Muscle of leg (tissue), 11 donors: Measurements from ENCODE around the gene UBL3. TPM values are rescaled to one million over a fixed set of nuclear protein-coding genes. Genes with fewer than 3 reads are reported as not detected.
A peak's percentile ranks its signal among the peaks of the same experiment; 100 is the strongest.

Source experiments
- DNase-seq: peaks from one replicate; pipeline ENCODE4 v3.0.0; 2013
- H3K27ac ChIP-seq: one replicate; pipeline ENCODE4 v1.5.1; 2013; ENCODE audit warnings: mild to moderate bottlenecking, low read length, control low read depth
- H3K27me3 ChIP-seq: one replicate; pipeline ENCODE4 v1.6.1; 2013; ENCODE audit warnings: low read length; ENCODE audit not compliant: control insufficient read depth, insufficient read depth
- H3K36me3 ChIP-seq: one replicate; pipeline ENCODE4 v1.6.1; 2013; ENCODE audit warnings: low read length; ENCODE audit not compliant: control insufficient read depth, insufficient read depth
- H3K4me1 ChIP-seq: one replicate; pipeline ENCODE4 v1.6.1; 2013; ENCODE audit warnings: low read length; ENCODE audit not compliant: control insufficient read depth, insufficient read depth
- H3K4me3 ChIP-seq: one replicate; pipeline ENCODE4 v1.5.1; 2013; ENCODE audit warnings: low read length, control low read depth
- H3K9me3 ChIP-seq: replicated peaks from 2 replicates; pipeline ENCODE4 v1.6.1; 2013; ENCODE audit warnings: low read depth, low read length; ENCODE audit not compliant: control insufficient read depth
- WGBS: methylation state at CpG from one replicate; pipeline ENCODE4 v1.1.5; 2013; ENCODE audit warnings: missing lambda C conversion rate; ENCODE audit not compliant: insufficient coverage; 5-methylcytosine and 5-hydroxymethylcytosine counted together
- polyA plus RNA-seq, 8 donors: library from polyadenylated mRNA; unstranded; fragments of 120-200 nt; gene quantifications; one replicate each; pipeline versions ENCODE4 v1.2.1 to v1.2.3, GENCODE V29; 2013; ENCODE audit warnings: inconsistent platforms in 1 of 8, low replicate concordance in 1 of 8; ENCODE audit not compliant: insufficient read length in 8 of 8, insufficient read depth in 1 of 8
- total RNA-seq: library from RNA; stranded (reverse); fragments of 120-200 nt; gene quantifications from one replicate; pipeline ENCODE4 v1.2.4, GENCODE V29; 2013

Gene UBL3
- total and polyA plus RNA-seq, 9 donors = 14.0 to 33.6 (median 25.3) TPM

DNA sequence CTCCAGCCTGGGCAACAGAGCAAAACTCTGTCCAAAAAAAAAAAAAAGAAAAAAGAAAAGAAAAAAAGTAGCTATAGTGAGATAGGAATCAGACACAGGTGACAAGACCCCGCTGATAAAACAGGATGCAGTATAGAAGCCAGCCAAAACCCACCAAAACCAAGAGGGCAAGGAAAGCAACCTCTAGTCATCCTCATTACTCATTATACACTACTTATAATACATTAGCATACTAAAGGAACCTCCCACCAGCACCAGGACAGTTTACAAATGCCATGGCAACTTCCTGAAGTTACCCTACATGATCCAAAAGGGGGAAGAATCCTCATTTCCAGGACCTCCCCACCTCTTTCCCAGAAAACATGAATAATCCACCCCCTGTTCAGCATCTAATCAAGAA, 35.6 kb upstream of the UBL3 start:
- Histone ChIP-seq H3K27me3 (no peaks in the 10 kb centered on the region), H3K4me1 (no peaks in the 10 kb centered on the region), H3K4me3 (no peak overlapping the region), H3K9me3 (no peaks in the 10 kb centered on the region), H3K36me3 (no peaks in the 10 kb centered on the region), H3K27ac (no peak overlapping the region)
- no peak for DNase-seq
- WGBS = no CpG with 5 or more reads among the region's 1 CpG

DNA sequence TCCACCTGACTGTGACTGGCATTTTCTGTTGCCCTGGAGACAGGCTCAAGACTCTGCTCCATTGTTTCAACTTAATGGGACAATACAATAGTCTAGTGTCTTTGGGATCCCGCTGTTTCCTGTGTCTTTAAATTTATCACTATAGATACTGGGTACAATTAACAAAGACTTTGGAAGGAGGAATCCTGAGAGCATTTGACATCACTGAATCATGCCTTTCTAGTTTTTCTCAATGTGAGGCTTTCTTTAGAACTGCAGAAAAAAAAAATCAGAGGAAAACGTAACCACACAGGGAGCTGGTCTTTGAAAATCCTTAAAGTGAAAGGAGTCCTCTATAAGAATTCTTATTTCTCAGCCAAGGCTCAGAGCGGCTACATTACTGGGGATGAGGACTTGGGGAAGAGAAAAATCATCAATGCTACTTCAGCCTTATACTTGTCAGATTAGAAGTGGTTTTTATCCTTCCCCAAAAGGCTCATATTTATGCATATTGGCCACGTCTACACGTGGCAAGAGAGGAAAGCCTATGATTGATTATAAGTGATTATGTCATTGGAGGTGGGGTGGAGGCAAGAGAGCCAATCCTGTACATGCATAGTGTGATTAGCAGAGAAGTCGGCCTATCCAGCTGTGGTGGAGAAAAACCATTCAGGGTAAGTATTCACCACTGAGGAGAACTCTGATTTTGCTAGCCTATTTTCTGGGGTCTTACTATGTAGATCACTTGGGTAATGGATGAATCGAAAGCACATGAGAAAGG, 34.4 kb upstream of the UBL3 start:
- Histone ChIP-seq H3K27ac (no peak overlapping the region), H3K4me1 (no peaks in the 10 kb centered on the region), H3K27me3 (no peaks in the 10 kb centered on the region), H3K4me3 (no peak overlapping the region), H3K36me3 (no peaks in the 10 kb centered on the region), H3K9me3 (no peaks in the 10 kb centered on the region)
- DNase-seq = peak; percentile 21
- 100% methylated on average over 1 of the region's 7 CpGs for WGBS

DNA sequence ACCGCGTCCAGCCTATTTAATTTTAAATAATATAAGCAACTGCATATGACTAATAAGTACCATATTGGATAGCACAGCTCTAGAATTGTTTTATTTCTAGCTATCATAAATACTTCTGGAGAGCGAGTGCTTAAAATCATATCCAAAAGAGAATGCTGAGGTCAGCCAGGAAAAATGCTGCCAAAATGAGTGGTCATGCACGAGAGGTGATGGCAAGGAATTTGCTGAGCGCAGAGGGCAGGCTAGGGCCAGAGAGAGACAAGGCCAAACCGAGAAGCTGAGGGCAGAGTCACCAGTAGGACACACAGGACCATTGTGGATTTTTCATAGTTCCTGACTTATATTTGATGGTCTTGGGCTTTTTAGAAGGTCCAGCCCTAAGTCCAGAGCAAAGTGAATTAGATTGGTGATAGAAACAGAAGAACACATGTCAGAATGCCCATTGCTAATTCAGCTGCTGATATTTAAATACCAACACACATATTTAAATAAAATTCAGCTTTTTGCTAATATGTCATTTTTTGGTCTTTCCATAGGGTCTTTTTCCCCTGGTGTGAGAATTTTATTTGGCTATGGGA, 33.6 kb upstream of the UBL3 start:
- H3K9me3 ChIP-seq = no peaks in the 10 kb centered on the region
- no peak overlapping the region for H3K4me3 ChIP-seq
- no peaks in the 10 kb centered on the region for H3K36me3 ChIP-seq
- DNase-seq = no peak
- H3K27ac ChIP-seq = no peak overlapping the region
- H3K4me1 ChIP-seq = no peaks in the 10 kb centered on the region
- H3K27me3 ChIP-seq = no peaks in the 10 kb centered on the region
- 54% methylated on average over 4 of the region's 6 CpGs for WGBS

DNA sequence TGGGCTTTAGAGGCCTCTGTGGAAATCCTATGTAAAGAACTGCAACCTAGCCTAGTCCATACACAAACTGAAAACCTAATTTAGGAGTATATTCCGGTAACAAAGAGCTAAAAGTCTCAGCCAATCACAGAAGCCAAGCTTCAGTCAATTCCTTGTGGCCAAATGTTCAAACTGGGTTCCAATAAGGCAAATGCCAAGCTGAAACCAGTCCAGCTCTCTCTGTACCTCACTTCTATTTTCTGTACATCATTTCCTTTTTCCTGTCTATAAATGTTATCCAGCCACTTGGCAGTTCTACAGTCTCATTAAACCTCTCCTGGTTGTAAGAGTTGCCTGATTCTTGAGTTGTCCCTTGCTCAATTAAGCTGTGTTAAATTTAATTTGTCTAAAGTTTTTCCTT, 31.7 kb upstream of the UBL3 start:
- Histone ChIP-seq H3K27me3 (no peaks in the 10 kb centered on the region), H3K4me3 (no peak overlapping the region), H3K36me3 (no peaks in the 10 kb centered on the region), H3K4me1 (no peaks in the 10 kb centered on the region), H3K27ac (no peak overlapping the region), H3K9me3 (no peaks in the 10 kb centered on the region)
- DNase-seq = no peak
- WGBS = 50% methylated on average over 1 of the region's 1 CpG

DNA sequence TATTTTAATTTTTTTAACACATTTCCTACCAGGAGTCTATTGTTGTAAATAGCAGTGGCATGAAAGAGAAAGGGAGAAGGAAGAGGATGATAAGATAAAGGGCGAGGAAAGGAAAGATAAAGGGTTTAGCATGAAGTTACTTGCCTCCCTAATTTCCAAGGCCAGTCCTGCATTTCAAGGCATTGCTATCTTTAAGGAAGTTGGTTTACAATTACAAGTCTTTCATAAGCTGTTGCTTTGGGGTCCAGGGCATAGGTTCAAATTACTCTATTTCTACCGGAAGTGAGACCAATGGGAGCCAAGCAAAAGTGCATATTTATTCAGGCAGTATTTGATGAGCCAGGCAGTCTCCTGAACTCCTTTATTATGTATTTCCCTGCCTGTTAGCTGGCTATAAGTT, 27.7 kb upstream of the UBL3 start:
- no peaks in the 10 kb centered on the region for H3K9me3 ChIP-seq
- WGBS = no CpG with 5 or more reads among the region's 2 CpGs
- no peaks in the 10 kb centered on the region for H3K4me1 ChIP-seq
- H3K27ac ChIP-seq = no peak overlapping the region
- no peak overlapping the region for H3K4me3 ChIP-seq
- no peaks in the 10 kb centered on the region for H3K36me3 ChIP-seq
- no peaks in the 10 kb centered on the region for H3K27me3 ChIP-seq
- no peak for DNase-seq

DNA sequence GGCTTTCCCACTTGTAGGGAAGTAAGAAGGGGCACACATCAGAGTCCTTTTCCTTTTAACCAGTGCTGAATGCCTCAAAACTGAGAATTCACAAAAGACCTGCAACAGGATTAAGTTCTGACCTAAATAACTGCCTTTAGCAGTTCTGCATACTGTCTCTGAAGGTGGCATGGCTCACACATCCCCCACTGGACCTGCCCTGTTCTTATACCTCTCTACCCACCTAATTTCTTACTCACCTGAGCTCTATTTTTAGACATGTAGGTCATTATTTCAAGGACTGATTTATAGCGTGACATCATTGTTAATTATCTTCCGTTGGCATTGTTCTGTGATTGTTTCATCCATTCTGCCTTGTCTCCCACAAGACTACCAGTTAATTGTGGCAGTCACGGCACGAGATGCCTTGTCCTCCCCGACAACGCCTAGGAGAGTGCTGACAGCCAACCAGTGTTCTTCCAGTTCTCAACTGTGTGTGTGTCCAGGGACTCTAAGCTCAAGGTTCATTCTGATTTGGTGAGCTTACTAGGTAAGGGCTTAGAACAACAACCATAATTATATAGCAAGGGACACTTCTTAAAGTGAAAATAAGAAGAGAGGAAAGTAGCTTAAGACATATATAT, 27.1 kb upstream of the UBL3 start:
- no peak overlapping the region for H3K27ac ChIP-seq
- no CpG with 5 or more reads among the region's 6 CpGs for WGBS
- H3K27me3 ChIP-seq = no peaks in the 10 kb centered on the region

DNA sequence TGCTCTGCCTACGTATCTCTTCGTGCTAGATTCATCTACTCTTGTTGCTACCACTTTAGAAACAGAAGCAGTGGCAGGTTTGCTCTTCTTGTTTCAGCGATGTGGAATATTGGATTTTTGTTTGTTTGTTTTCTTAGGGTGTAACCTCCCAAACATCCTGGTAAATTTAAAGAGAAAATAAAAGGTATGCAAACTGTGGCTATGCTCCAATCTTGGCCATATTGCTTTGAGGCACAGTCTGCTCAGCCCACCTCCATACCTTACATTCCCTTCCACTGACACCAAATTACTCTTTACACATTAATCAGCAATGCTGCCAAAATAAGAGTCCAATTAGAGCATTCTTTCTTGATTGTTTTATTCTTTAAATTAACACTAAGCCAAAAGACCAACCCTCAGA, 25.2 kb upstream of the UBL3 start:
- DNase-seq = no peak
- no peaks in the 10 kb centered on the region for H3K36me3 ChIP-seq
- no peaks in the 10 kb centered on the region for H3K27me3 ChIP-seq
- WGBS = no CpG with 5 or more reads among the region's 3 CpGs
- no peak overlapping the region for H3K4me3 ChIP-seq
- H3K27ac ChIP-seq = no peak overlapping the region
- H3K9me3 ChIP-seq = no peaks in the 10 kb centered on the region
- no peaks in the 10 kb centered on the region for H3K4me1 ChIP-seq

More for the DNA sequence above, 27.1 kb upstream of the UBL3 start:
- DNase-seq = no peak
- no peaks in the 10 kb centered on the region for H3K36me3 ChIP-seq
- no peaks in the 10 kb centered on the region for H3K9me3 ChIP-seq
- no peaks in the 10 kb centered on the region for H3K4me1 ChIP-seq
- H3K4me3 ChIP-seq = no peak overlapping the region

DNA sequence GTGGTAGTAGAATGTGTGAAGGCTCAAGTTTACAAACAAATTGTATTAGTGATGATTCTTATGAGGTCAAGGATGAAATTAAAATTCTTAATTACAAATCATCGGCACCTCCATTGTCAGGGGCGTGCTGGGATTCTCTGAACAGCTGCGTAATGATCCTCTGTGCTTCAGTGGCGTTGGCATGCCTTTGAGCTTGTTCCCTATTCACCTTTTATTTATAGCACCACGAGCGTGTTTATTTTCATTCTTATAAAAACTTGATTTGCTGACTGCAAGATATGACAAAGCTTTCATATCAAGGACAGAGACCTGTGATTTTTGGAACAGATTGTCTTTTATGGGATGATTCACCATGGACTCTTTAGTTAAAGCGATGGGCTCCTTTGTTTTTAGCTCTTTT, 18.2 kb upstream of the UBL3 start:
- H3K27me3 ChIP-seq = no peaks in the 10 kb centered on the region

DNA sequence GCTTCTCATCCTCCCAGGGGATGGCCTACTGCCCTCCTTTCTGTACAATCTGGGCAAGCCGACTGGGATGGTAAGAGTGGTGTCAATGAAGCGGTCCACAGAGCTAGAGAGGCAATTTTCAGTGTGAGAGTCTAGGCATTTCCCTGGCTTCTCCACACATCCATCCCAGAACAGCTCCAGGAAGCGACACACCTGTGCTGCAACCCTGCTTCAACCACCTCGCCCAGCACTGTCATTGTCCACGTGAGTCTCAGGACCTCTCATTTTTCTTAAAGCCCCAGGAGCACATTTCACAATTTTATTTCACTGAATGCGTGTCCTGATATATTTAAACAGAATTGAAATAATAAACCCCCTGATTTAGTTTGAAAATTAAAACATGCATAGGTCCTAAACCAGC, 15.5 kb upstream of the UBL3 start:
- Histone ChIP-seq H3K27ac (no peak overlapping the region), H3K4me3 (no peak overlapping the region), H3K4me1 (no peaks in the 10 kb centered on the region), H3K27me3 (no peaks in the 10 kb centered on the region), H3K36me3 (no peaks in the 10 kb centered on the region), H3K9me3 (no peaks in the 10 kb centered on the region)
- WGBS = 40% methylated on average over 1 of the region's 6 CpGs
- no peak for DNase-seq

More for the DNA sequence above, 18.2 kb upstream of the UBL3 start:
- H3K36me3 ChIP-seq = no peaks in the 10 kb centered on the region
- WGBS = no CpG with 5 or more reads among the region's 7 CpGs
- H3K9me3 ChIP-seq = no peaks in the 10 kb centered on the region
- H3K4me1 ChIP-seq = no peaks in the 10 kb centered on the region
- no peak for DNase-seq
- H3K4me3 ChIP-seq = no peak overlapping the region
- H3K27ac ChIP-seq = no peak overlapping the region

DNA sequence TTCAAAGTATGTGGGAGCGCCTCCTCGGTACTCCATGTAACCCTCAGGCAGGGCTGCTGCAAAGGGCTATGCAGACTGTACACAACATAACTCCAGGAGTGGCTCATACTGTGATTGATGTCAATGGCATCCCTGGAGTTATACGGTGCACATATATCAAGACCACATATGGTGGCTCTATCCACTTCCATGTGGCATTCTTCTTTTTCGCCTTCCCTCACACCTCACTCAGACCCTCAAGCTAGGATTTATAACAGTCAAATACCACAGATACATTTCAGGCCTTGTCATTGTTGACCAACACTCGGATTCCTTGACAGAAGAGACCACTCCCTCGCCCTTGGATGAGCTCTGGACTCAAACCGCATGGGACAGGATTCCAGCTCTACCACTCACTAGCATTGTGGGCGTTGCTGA, 11.3 kb upstream of the UBL3 start:
- Histone ChIP-seq H3K36me3 (no peaks in the 10 kb centered on the region), H3K4me3 (no peak overlapping the region), H3K9me3 (no peaks in the 10 kb centered on the region), H3K27me3 (no peaks in the 10 kb centered on the region), H3K27ac (no peak overlapping the region), H3K4me1 (no peaks in the 10 kb centered on the region)
- WGBS = 88% methylated on average over 6 of the region's 8 CpGs
- no peak for DNase-seq
